Measurements from ENCODE around the gene ADAMTS9. TPM values are rescaled to one million over a fixed set of nuclear protein-coding genes. Genes with fewer than 3 reads are reported as not detected.

Gene ADAMTS9
- total and polyA plus RNA-seq, 2 experiments from 2014 or later: 0.31 to 0.81 TPM

- TF ChIP-seq ZNF462 (CRISPR knock-in tag; IDR thresholded peaks at IDR 0.05): no peak
These were observed 181.5 kb downstream of the ADAMTS9 start (continued) for GRCh38 chr3:64506255-64506654.

- H3K9me2 ChIP-seq (ENCODE audit: insufficient read depth): no peaks in the 10 kb centered on the region
- TF ChIP-seq ETS1 (IDR thresholded peaks at IDR 0.05) (no peak), NANOG (IDR thresholded peaks at IDR 0.05; ENCODE audit: borderline replicate concordance) (no peak), POLR2AphosphoS5 (IDR thresholded peaks at IDR 0.05; ENCODE audit: low read depth) (no peak), CTCF (conservative IDR thresholded peaks at IDR 0.05; ENCODE audit: low read depth in 2 of 2) (no peak)
- H3K27ac ChIP-seq (ENCODE audit: low read depth): no peak overlapping the region
- no peaks in the 10 kb centered on the region for H4K20me1 ChIP-seq (replicated peaks; ENCODE audit: insufficient read depth)
- Mint-ChIP-seq H3K9me3 (no peaks in the 10 kb centered on the region), H3K36me3 (ENCODE audit: low read depth) (no peaks in the 10 kb centered on the region), H3K4me3 (no peak overlapping the region), H3K27me3 (ENCODE audit: insufficient read depth, low read depth, poor library complexity) (peaks cover 4% of the 10 kb centered on the region), H3K4me1 (peaks cover 8% of the 10 kb centered on the region), H3K27ac (no peak overlapping the region)
- no peak overlapping the region for H3K4me3 ChIP-seq
- DNase-seq (ENCODE audit: low spot score): no peak
- no peaks in the 10 kb centered on the region for H3K36me3 ChIP-seq (ENCODE audit: insufficient read depth)
- ATAC-seq: no peak
- H3F3A ChIP-seq (replicated peaks; ENCODE audit: low read depth): no peaks in the 10 kb centered on the region
- no peaks in the 10 kb centered on the region for H3K79me2 ChIP-seq (replicated peaks; ENCODE audit: insufficient read depth)
- no peaks in the 10 kb centered on the region for H3K27me3 ChIP-seq (ENCODE audit: insufficient read depth)
- H3K4me1 ChIP-seq (ENCODE audit: insufficient read depth): 0 out of 2 replicates have a peak, but pooled peaks cover 7% of the 10 kb centered on the region
- peak overlapping the region; percentile 75 for H2AFZ ChIP-seq
- H3K4me2 ChIP-seq: peak overlapping the region; percentile 37; the same call in 1 of the 2 replicates
These were observed 182.4 kb downstream of the ADAMTS9 start for GRCh38 chr3:64505419-64505818.
